Activated naive CD8-positive, alpha-beta T cell treated with anti-CD3 and anti-CD28 coated beads for 36 hours (primary cell): ENCODE results near the gene NFRKB. TPM values are rescaled to one million over a fixed set of nuclear protein-coding genes. Genes with fewer than 3 reads are reported as not detected.
A peak's percentile ranks its signal among the peaks of the same experiment; 100 is the strongest.
"Not testable (repeated sequence)": the region's sequence is repeated elsewhere in the genome, so short reads cannot be mapped to it uniquely, and the experiment has no call there.

Source experiments
- DNase-seq: peaks from one replicate; pipeline ENCODE4 v3.0.0; 2021
- H3K27ac Mint-ChIP-seq: one replicate; pipeline ENCODE4 v1.8.0; 2022; ENCODE audit warnings: mild to moderate bottlenecking, moderate library complexity, mixed read lengths
- H3K27me3 Mint-ChIP-seq: one replicate; pipeline ENCODE4 v1.8.0; 2022; ENCODE audit warnings: mild to moderate bottlenecking, mixed read lengths
- H3K36me3 Mint-ChIP-seq: one replicate; pipeline ENCODE4 v1.8.0; 2021; ENCODE audit warnings: mild to moderate bottlenecking, mixed read lengths
- H3K4me1 Mint-ChIP-seq: one replicate; pipeline ENCODE4 v1.8.0; 2021; ENCODE audit warnings: mixed read lengths
- H3K4me3 Mint-ChIP-seq: one replicate; pipeline ENCODE4 v1.8.0; 2022; ENCODE audit warnings: mild to moderate bottlenecking, moderate library complexity, mixed read lengths
- H3K9me3 Mint-ChIP-seq: one replicate; pipeline ENCODE4 v1.8.0; 2022; ENCODE audit warnings: mixed read lengths
- total RNA-seq, 2 experiments: library from RNA; stranded (reverse); gene quantifications; one replicate each; pipeline ENCODE4 v1.2.3, GENCODE V29; 2021

Gene NFRKB
- total RNA-seq, 2 experiments from 2014 or later, result 33.1 to 33.2 TPM

DNA sequence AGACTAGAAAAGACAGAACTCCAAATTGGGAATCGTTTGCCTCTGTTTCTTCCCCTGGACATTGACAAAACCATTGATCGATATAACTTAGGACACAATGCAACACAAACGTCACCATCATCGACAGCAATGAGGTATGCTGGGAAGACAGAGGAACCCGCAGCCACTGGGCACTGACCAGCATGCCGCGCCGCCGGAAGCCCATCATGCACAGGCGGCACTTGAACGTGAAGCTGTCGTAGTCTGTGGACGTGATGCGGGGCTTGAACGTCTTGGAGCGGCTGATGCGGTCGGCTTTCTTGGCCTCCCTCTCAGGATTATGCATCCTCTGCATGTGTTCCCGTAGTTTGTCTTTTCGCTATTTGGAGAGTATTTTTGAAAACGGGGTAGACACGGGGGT lies 23.0 kb upstream of the NFRKB start:
- peaks cover 4% of the 10 kb centered on the region for H3K4me1 Mint-ChIP-seq
- H3K36me3 Mint-ChIP-seq, result peaks cover 7% of the 10 kb centered on the region
- H3K9me3 Mint-ChIP-seq, result no peaks in the 10 kb centered on the region
- DNase-seq, result no peak
- no peaks in the 10 kb centered on the region for H3K27me3 Mint-ChIP-seq
- H3K27ac Mint-ChIP-seq, result no peak overlapping the region
- no peak overlapping the region for H3K4me3 Mint-ChIP-seq

DNA sequence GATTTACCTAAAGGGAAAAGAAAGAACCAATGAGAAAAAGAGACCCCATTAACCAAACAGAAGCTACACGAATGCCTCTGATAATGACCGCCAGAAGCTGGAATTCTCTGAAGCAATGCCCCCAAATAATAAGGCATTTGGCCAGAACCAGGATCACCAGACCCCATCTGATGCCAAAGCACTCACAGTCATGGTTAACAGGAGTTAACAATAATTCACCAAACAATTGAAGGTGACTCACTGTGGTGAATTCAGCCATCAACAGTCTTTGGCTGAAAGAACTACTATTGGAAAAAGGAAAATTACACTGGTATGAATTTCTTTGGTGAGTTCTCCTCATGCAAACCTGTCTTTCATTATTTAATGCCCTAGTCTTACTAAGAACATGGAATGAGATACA lies 21.9 kb upstream of the NFRKB start:
- DNase-seq, result no peak
- Mint-ChIP-seq H3K27me3 (no peaks in the 10 kb centered on the region), H3K27ac (no peak overlapping the region), H3K4me3 (no peak overlapping the region), H3K36me3 (peaks cover 8% of the 10 kb centered on the region), H3K9me3 (no peaks in the 10 kb centered on the region), H3K4me1 (peaks cover 3% of the 10 kb centered on the region)

DNA sequence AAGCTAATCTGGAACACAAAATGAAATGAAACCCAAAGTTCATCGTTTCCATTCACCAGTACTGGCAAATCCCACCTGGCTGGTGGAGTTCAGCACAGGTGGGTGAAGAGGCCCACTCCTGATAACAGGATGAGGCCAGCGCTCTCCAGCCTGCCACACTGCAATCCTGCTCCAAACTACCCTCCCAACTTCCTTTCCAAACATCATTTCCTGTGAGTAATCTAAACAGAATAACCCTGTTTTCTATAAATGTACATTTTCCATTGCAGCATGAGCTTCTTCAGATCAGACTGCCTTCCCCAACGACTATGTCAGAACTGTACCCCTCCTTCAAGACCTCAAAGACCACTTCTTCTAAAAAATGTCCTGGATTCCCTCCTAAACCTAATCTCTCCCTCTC lies 15.9 kb upstream of the NFRKB start:
- H3K27me3 Mint-ChIP-seq, result no peaks in the 10 kb centered on the region
- H3K4me1 Mint-ChIP-seq, result peaks cover 5% of the 10 kb centered on the region
- DNase-seq, result no peak
- no peaks in the 10 kb centered on the region for H3K9me3 Mint-ChIP-seq
- peak overlapping the region; percentile 64 for H3K27ac Mint-ChIP-seq
- H3K4me3 Mint-ChIP-seq, result no peak overlapping the region
- H3K36me3 Mint-ChIP-seq, result peaks cover 8% of the 10 kb centered on the region

DNA sequence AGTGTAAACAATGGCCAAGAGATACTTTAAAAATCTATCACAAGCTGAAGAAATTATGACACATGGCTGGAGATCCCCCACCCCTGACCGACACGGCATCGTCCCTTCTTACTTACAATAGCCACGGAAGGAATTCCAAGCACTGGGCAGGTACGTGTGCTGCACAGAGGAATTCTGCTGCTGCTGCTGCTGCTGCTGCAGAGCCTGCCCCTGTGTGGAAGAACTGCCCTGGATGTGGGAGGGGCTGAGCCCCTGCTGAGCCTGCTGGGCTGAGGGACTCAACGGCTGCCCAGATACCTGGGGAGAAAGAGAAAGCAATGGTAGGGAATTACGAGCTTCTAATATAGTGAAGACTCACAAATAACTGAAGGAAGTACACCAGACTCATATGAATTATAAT lies 15.0 kb upstream of the NFRKB start:
- DNase-seq, result no peak
- Mint-ChIP-seq H3K4me3 (no peak overlapping the region), H3K36me3 (peaks cover 8% of the 10 kb centered on the region), H3K27me3 (no peaks in the 10 kb centered on the region), H3K4me1 (peaks cover 5% of the 10 kb centered on the region), H3K27ac (no peak overlapping the region), H3K9me3 (no peaks in the 10 kb centered on the region)

DNA sequence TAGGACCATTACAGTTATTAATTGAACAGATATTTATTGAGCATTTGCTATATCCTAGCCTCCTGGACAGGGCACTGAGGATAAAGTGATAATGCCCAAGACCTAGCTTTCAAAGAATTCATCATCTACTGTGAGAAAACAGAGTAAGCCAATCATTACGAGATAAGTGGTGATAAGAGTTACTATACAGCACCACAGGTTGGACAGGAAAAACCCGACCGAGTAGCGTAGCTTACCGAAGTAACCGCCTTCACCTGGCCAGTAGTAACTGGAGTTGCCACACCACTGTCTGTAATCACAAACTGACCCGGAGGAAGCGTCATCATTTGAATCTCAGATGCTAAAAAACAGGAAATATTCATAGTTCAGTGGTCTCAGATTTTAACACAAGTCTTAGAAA lies 10.0 kb upstream of the NFRKB start:
- H3K9me3 Mint-ChIP-seq, result no peaks in the 10 kb centered on the region

DNA sequence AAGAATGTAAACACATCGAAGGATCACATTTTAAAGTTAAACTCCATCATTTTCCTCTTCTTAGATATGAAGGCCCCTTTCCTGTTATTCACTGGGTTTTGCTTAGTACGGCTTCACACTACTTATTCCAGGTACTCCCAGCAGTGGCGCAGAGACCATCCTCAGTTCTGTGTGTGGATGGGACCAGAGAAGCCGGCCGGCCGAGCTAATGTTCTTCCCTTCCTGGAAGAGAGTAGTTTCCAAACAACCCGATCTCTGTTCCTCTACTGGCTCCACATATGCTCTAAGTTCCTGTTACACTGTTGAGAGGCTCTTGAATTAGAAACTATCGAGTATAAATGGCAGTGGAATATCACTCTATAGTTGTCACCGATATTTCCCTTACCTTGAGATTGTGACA lies 684 bp upstream of the NFRKB start:
- no peak for DNase-seq
- Mint-ChIP-seq H3K27me3 (no peaks in the 10 kb centered on the region), H3K9me3 (no peaks in the 10 kb centered on the region), H3K27ac (peak overlapping the region; percentile 61), H3K36me3 (peaks cover 27% of the 10 kb centered on the region), H3K4me1 (peaks cover 32% of the 10 kb centered on the region), H3K4me3 (peak overlapping the region; percentile 88)

More for the DNA sequence above, 10.0 kb upstream of the NFRKB start:
- Mint-ChIP-seq H3K4me3 (no peak overlapping the region), H3K27me3 (no peaks in the 10 kb centered on the region), H3K4me1 (no peaks in the 10 kb centered on the region), H3K36me3 (peaks cover 15% of the 10 kb centered on the region), H3K27ac (no peak overlapping the region)
- DNase-seq, result no peak

- H3K27ac Mint-ChIP-seq, result peak overlapping the region; percentile 83
- peaks cover 36% of the 10 kb centered on the region for H3K4me1 Mint-ChIP-seq
- H3K4me3 Mint-ChIP-seq, result peak overlapping the region; percentile 88
- H3K9me3 Mint-ChIP-seq, result no peaks in the 10 kb centered on the region
- H3K36me3 Mint-ChIP-seq, result peaks cover 30% of the 10 kb centered on the region
- peak; percentile 8 for DNase-seq
- H3K27me3 Mint-ChIP-seq, result no peaks in the 10 kb centered on the region
Observed at GRCh38 chr11:129894278-129895125, 876 bp downstream of the NFRKB start.

GRCh38 chr11:129888451-129888850 lies 6.9 kb downstream of the NFRKB start:
- no peak for DNase-seq
- no peaks in the 10 kb centered on the region for H3K9me3 Mint-ChIP-seq
- H3K4me1 Mint-ChIP-seq, result peaks cover 33% of the 10 kb centered on the region
- H3K27ac Mint-ChIP-seq, result peak overlapping the region; percentile 77
- H3K4me3 Mint-ChIP-seq, result no peak overlapping the region
- no peaks in the 10 kb centered on the region for H3K27me3 Mint-ChIP-seq
- peaks cover 52% of the 10 kb centered on the region for H3K36me3 Mint-ChIP-seq

DNA sequence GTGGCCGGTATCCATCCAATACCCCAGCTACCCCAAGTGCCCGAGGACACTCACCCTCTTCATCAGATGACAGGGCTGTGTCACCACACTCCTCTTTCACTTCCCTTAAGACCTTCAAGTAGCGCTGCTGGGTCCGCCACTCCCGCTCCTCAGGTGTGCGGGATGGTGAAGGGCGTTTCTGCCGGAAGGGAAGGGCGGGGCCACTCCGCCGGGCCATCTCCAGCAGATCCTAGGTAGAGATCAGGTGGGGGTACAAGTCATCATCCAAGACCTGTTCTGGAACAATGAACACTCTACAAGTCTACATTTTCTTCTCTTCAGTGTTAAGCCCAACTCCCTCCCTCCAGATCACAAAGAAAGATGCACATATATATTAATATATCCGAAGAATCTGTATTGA lies 10.0 kb downstream of the NFRKB start:
- Mint-ChIP-seq H3K36me3 (peaks cover 56% of the 10 kb centered on the region), H3K27me3 (no peaks in the 10 kb centered on the region), H3K4me1 (peaks cover 18% of the 10 kb centered on the region), H3K4me3 (no peak overlapping the region), H3K9me3 (no peaks in the 10 kb centered on the region), H3K27ac (no peak overlapping the region)
- DNase-seq, result no peak

- Mint-ChIP-seq H3K36me3 (peaks cover 54% of the 10 kb centered on the region), H3K27me3 (no peaks in the 10 kb centered on the region), H3K4me3 (no peak overlapping the region), H3K27ac (no peak overlapping the region), H3K9me3 (no peaks in the 10 kb centered on the region), H3K4me1 (peaks cover 14% of the 10 kb centered on the region)
- no peak for DNase-seq
Observed at GRCh38 chr11:129884581-129884980, 10.8 kb downstream of the NFRKB start.

- DNase-seq, result peak; percentile 43
- Mint-ChIP-seq H3K4me1 (no peaks in the 10 kb centered on the region), H3K27me3 (no peaks in the 10 kb centered on the region), H3K36me3 (peaks cover 41% of the 10 kb centered on the region), H3K4me3 (no peak overlapping the region), H3K9me3 (no peaks in the 10 kb centered on the region), H3K27ac (no peak overlapping the region)
Observed at GRCh38 chr11:129881570-129882170, 13.7 kb downstream of the NFRKB start.

- H3K9me3 Mint-ChIP-seq, result no peaks in the 10 kb centered on the region
- H3K4me1 Mint-ChIP-seq, result no peaks in the 10 kb centered on the region
- DNase-seq, result no peak
- no peak overlapping the region for H3K27ac Mint-ChIP-seq
- H3K36me3 Mint-ChIP-seq, result peaks cover 36% of the 10 kb centered on the region
- H3K4me3 Mint-ChIP-seq, result no peak overlapping the region
- H3K27me3 Mint-ChIP-seq, result no peaks in the 10 kb centered on the region
Observed at GRCh38 chr11:129880311-129880710, 15.1 kb downstream of the NFRKB start.

DNA sequence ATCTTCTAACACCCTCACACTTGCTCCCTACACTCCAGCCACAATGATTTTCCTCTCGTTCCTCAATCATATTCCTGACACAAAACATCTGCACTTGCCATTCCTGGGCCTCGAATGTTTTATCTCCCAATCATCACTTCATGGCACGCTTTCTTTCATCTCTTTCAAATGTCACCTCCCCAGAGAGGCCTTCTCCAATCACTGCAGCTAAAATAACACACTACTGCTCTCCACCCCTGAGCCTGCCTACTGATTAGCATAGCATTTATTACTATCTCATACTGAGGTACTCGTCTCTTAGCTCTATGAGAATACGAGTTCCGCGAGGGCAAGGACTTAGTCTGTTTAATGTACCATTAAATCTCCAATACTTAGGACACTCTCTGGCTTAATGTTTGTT lies 23.5 kb downstream of the NFRKB start:
- H3K4me3 Mint-ChIP-seq, result no peak overlapping the region
- no peaks in the 10 kb centered on the region for H3K27me3 Mint-ChIP-seq
- H3K4me1 Mint-ChIP-seq, result no peaks in the 10 kb centered on the region
- no peak overlapping the region for H3K27ac Mint-ChIP-seq
- no peaks in the 10 kb centered on the region for H3K9me3 Mint-ChIP-seq
- DNase-seq, result no peak
- peaks cover 34% of the 10 kb centered on the region for H3K36me3 Mint-ChIP-seq

DNA sequence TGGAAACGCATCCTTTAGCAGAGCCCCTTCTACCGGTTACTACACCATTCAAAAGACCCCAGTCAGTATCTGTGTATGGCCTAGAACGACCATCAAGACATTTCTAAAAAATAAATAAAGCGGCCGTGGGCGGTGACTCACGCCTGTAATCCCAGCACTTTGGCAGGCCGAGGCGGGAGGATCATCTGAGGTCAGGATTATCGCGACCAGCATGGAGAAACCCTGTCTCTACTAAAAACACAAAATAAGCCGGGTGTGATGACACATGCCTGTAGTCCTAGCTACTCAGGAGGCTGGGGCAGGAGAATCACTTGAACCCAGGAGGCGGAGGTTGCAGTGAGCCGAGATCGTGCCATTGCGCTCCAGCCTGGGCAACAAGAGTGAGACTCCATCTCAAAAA lies 26.8 kb downstream of the NFRKB start:
- H3K9me3 Mint-ChIP-seq, DNase-seq, H3K4me3 Mint-ChIP-seq, H3K27ac Mint-ChIP-seq, H3K4me1 Mint-ChIP-seq, H3K27me3 Mint-ChIP-seq: not testable (repeated sequence)
- peaks cover 39% of the 10 kb centered on the region for H3K36me3 Mint-ChIP-seq

DNA sequence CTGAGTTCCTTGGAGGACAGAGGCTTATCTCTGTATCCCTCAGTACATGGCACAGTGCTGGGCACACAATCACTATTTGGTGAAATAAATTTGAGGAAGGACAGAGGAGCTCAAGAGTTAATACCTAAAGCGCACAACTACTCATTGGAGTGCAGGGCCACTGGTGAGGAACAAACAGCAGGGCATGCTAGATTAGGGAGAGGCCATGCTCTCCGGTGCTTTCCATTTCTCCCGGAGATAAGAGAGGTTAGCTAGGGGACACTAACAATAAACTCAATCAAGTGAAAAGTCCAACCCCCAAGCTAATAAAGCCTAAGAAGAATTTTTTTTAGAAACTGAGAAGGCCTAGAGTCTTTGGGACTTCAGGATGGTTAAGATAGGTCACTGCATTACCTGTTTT lies 29.1 kb downstream of the NFRKB start:
- peak overlapping the region; percentile 18 for H3K27ac Mint-ChIP-seq
- H3K36me3 Mint-ChIP-seq, result peaks cover 45% of the 10 kb centered on the region
- H3K4me3 Mint-ChIP-seq, result no peak overlapping the region
- no peak for DNase-seq
- no peaks in the 10 kb centered on the region for H3K27me3 Mint-ChIP-seq
- no peaks in the 10 kb centered on the region for H3K9me3 Mint-ChIP-seq
- H3K4me1 Mint-ChIP-seq, result peaks cover 5% of the 10 kb centered on the region

DNA sequence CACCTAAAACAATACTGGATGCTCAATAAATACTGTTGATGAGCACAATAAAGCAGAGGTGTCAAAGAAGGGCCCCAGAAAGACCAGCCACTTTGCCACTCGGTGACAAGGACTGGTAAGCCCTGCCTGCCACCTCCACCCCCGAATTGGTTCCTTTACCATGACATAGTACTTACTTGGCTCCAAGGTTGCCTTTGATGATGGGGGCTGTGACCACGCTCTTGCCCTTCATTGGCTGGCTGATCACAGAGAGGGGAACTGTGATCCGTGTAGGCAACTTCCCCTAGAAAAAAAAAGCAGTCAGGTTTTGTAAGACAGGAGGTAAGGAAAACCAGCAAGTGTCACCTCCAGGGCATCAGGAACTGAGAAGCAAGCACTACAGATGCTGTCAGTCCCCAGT lies 29.7 kb downstream of the NFRKB start:
- H3K36me3 Mint-ChIP-seq, result peaks cover 43% of the 10 kb centered on the region
- H3K4me3 Mint-ChIP-seq, result no peak overlapping the region
- peaks cover 8% of the 10 kb centered on the region for H3K4me1 Mint-ChIP-seq
- no peaks in the 10 kb centered on the region for H3K27me3 Mint-ChIP-seq
- no peak for DNase-seq
- no peak overlapping the region for H3K27ac Mint-ChIP-seq
- no peaks in the 10 kb centered on the region for H3K9me3 Mint-ChIP-seq
